IPS DF 19.7 (cell line): ENCODE measurements around the gene ADAMTS10.
"Not testable (repeated sequence)": the region's sequence is repeated elsewhere in the genome, so short reads cannot be mapped to it uniquely, and the experiment has no call there.

Source experiments
- DNase-seq: peaks from one replicate; pipeline ENCODE4 v3.0.0-alpha.2; 2013; ENCODE audit warnings: low read depth, low spot score

Gene ADAMTS10

GRCh38 chr19:8626842-8627241 is 16.3 kb upstream of the ADAMTS10 start:
- DNase-seq, result no peak

DNA sequence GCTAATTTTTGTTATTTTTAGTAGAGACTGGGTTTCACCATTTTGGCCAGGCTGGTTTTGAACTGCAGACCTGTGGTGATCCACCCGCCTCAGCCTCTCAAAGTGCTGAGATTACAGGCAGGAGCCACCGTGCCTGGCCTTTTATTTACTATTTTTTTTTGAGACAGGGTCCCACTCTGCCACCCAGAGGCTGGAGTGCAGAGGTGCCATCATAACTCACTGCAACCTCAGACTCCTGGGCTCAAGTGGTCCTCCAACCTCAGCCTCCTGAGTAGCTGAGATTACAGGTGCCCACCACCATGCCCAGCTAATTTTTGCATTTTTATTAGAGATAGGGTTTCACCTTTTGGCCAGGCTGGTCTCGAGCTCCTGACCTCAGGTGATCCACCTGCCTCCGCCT is 12.4 kb upstream of the ADAMTS10 start:
- not testable (repeated sequence) for DNase-seq

DNA sequence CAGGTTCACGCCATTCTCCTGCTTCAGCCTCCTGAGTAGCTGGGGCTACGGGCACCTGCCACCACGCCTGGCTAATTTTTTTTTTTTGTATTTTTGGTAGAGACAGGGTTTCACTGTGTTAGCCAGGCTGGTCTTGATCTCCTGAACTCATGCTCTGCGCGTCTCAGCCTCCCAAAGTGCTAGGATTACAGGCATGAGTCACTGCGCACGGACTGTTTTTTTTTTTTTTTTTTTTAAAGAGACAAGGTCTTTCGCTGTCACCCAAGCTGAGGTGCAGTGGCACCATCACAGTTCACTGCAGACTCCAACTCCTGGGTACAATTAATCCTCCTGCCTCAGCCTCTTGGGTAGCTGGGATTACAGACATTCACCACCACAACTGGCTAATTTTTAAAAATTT is 8.2 kb upstream of the ADAMTS10 start:
- no peak for DNase-seq

DNA sequence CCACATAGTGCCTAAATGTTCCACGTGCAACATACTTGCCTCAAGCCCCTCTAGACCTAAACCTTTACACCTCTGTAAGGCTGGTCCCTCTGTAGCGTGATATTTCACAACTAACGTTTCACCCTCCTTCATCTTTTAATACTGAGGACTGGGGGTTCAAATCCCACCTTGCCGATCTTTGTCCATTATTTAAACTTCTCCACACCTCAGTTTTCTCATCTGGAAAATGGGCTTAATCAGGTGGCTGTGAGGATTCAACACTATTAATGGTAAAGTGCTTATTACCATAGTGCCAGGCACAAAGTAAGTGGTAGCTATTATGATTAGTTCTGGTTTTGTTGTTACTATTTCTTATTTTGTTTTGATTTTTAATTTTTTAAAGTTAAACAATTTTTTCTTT is 7.5 kb upstream of the ADAMTS10 start:
- no peak for DNase-seq

DNA sequence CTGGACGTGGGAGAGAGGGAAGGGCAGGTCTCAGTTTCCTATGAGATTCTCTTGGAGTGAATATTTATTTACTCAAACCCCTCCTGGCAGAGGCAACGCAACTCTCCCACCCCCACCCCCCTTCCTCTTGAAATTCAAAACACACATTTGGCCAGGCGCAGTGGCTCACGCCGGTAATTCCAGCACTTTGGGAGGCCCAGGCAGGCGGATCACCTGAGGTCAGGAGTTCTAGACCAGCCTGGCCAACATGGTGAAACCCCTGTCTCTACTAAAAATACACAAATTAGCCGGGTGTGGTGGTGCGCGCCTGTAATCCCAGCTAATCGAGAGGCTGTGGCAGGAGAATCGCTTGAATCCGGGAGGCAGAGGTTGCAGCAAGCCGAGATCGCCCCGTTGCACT is 6.8 kb upstream of the ADAMTS10 start:
- DNase-seq, result not testable (repeated sequence)

DNA sequence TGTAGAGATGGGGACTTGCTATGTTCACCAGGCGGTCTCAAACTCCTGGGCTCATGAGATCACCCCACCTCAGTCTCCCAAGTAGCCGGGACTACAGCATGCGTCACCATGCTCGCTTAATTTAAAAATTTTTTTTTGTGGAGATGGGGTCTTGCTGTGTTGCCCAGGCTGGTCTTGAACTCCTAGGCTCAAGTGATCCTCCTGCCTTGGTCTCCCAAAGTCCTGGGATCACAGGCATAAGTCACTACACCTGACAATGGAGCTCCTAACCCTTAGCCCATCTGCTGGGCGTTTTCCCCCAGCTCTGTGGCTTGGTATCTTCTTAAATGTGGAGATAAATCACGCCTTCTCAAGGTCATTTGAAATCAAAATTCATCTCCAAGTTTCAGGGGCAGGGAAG is 6.3 kb upstream of the ADAMTS10 start:
- DNase-seq, result no peak

- DNase-seq, result no peak
These were observed 5.5 kb upstream of the ADAMTS10 start for GRCh38 chr19:8615813-8616596.

DNA sequence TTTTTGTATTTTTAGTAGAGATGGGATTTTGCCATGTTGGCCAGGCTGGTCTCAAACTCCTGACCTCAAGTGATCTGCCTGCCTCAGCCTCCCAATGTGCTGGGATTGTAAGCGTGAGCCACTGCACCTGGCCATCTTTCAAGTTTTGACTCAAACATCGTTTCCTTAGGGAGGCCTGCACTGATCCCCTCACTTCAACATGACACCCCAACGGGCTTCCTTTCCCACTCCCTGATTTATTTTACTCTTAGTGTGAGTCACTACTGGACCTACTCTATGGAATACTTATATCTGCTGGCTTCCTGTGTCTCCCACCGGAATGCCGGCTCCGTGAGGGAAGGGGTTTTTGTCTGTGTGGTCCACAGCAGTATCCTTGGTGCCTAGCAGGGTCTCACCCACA is 4.5 kb upstream of the ADAMTS10 start:
- no peak for DNase-seq

- no peak for DNase-seq
These were observed 3.9 kb upstream of the ADAMTS10 start for GRCh38 chr19:8614455-8614854.

- DNase-seq, result no peak
These were observed 2.3 kb upstream of the ADAMTS10 start for GRCh38 chr19:8612807-8613171.

DNA sequence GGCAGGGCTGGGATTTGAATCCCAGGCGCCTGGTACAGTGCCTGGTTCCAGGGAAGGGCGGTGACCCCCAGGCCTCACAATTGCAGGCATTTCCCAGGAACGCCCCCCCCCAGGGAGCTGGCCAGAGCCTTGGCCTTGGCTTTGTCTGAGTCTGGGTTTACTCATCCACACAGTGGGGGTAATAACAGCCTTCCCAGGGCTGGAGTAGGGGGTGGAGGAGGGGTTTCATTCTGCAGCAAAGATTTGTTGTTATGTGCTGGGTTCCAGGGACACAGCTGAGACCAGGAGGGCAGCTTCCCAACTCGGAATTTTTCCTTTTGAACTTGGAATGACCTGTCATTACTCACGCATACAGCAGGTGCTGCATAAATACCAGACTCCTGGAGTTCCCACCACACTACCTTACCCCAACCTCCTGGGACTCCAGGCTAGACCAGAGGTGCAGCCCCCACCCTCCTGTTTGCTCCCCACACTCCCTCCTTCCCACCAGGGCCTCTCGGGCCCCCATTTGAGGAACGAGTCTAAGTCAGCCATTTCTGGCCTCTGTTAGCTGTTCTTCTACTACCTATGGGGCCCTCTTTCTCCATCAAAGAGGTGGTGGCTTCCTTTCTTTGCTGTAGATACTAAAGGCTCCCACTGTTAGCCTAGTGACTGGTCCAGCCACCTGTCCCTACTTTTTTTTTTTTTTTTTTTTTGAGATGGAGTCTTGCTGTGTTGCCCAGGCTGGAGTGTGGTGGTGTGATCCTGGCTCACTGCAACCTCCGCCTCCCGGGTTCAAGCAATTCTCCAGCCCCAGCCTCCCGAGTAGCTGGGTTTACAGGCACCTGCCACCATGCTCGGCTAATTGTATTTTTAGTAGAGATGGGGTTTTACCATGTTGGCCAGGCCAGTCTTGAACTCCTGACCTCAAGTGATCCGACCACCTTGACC is 1.6 kb upstream of the ADAMTS10 start:
- DNase-seq, result no peak

GRCh38 chr19:8611391-8611876 is 919 bp upstream of the ADAMTS10 start:
- DNase-seq, result no peak

DNA sequence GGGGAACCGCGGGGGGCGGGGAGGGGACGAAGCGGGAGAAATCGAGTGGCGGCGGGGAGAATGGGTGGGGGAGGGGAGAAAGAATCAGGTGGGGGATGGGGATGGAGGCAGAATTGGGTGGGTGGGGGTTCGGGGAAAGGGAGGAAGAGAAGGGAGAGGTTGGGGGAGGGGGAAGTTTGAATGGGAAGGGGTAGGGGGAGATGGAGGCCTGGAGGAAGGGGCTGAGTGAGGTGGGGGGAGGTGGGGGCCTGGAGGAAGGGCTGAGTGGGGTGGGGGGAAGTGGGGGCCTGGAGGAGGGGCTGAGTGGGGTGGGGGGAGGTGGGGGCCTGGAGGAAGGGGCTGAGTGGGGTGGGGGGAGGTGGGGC is 403 bp upstream of the ADAMTS10 start:
- DNase-seq, result no peak

- DNase-seq, result no peak
These were observed 1.1 kb downstream of the ADAMTS10 start for GRCh38 chr19:8609279-8610040.

GRCh38 chr19:8608941-8609278 is 1.6 kb downstream of the ADAMTS10 start:
- DNase-seq, result no peak

GRCh38 chr19:8607386-8607785 is 3.1 kb downstream of the ADAMTS10 start:
- no peak for DNase-seq

DNA sequence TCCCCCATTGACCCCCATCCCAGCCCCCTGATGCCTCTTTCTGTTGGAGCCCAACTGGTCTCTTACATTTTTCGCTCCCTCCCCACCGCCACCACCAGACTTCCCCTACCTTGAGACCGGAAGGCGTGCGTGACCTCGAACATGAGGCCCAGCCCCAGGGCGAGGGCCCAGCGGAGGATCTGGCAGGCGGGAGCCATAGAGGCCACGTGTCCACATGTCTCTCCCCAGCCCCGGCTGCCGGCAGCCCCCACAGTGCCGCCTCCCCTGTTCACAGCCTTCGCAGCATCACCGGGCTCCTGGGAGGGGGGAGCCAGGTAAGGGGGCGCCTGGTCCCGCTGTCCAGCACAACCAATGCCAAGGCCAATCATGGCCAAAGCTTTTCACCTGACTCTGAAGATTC is 5.0 kb downstream of the ADAMTS10 start:
- DNase-seq, result no peak

- DNase-seq, result no peak
These were observed 8.7 kb downstream of the ADAMTS10 start for GRCh38 chr19:8601796-8602195.

- no peak for DNase-seq
These were observed 9.7 kb downstream of the ADAMTS10 start for GRCh38 chr19:8600816-8601215.

GRCh38 chr19:8600064-8600463 is 10.5 kb downstream of the ADAMTS10 start:
- DNase-seq, result no peak

DNA sequence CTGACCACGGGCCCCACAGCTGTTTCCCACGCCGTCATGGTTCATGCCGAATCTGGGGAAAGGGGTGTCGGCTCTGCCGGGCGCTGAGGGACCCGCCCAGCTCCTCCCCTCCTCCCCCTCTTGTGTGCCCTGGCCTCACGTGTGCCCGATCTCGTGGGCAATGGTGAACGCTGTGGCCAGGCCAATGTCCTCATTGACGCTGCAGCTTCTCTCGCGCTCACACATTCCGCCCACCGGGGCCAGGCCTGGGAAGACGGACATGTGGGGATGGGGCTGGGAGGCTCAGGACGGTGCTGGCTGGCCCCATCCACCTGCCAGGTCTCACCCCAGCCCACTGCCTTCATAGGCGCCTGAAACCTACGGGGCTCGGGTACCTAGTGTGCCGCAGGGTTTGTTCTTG is 14.3 kb downstream of the ADAMTS10 start:
- DNase-seq, result no peak

GRCh38 chr19:8595651-8596050 is 14.9 kb downstream of the ADAMTS10 start:
- DNase-seq, result no peak
